ENCODE measurements around the gene HSD11B1. TPM values are rescaled to one million over a fixed set of nuclear protein-coding genes. Genes with fewer than 3 reads are reported as not detected.
A peak's percentile ranks its signal among the peaks of the same experiment; 100 is the strongest.

HSD11B1 gene
- total RNA-seq, 4 donors from 2014 or later, result 26.2 to 88.5 (median 52.0) TPM

DNA sequence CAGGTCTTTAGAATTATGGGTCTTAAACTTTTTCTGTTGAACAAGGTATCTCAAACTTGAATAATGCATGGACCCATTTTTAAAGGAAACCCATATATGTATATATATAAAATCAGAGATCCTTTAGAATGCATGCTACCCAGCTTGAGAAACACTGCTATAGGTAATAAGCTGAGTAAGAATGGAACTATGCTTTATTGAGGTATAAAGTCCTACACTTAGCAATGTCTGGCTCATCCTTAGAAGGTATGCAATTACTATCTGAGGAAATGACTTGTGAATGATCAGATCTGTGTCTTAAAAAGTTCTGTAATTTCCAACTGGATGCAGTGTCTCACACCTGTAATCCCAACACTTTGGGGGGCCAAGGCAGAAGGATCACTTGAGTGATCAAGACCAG lies 62.5 kb downstream of the HSD11B1 start:
- H3K36me3 ChIP-seq, result no peaks in the 10 kb centered on the region
- H3K4me1 ChIP-seq, result peaks cover 18% of the 10 kb centered on the region
- no peak overlapping the region for H3K27ac ChIP-seq
- no peaks in the 10 kb centered on the region for H3K27me3 ChIP-seq
- no peak overlapping the region for H3K4me3 ChIP-seq
- TF ChIP-seq, protein P1, sequence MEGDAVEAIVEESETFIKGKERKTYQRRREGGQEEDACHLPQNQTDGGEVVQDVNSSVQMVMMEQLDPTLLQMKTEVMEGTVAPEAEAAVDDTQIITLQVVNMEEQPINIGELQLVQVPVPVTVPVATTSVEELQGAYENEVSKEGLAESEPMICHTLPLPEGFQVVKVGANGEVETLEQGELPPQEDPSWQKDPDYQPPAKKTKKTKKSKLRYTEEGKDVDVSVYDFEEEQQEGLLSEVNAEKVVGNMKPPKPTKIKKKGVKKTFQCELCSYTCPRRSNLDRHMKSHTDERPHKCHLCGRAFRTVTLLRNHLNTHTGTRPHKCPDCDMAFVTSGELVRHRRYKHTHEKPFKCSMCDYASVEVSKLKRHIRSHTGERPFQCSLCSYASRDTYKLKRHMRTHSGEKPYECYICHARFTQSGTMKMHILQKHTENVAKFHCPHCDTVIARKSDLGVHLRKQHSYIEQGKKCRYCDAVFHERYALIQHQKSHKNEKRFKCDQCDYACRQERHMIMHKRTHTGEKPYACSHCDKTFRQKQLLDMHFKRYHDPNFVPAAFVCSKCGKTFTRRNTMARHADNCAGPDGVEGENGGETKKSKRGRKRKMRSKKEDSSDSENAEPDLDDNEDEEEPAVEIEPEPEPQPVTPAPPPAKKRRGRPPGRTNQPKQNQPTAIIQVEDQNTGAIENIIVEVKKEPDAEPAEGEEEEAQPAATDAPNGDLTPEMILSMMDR (IDR thresholded peaks at IDR 0.05), result no peak
- DNase-seq (ENCODE audit: low spot score in 2 of 2), result no peak
- no peaks in the 10 kb centered on the region for H3K9me3 ChIP-seq

DNA sequence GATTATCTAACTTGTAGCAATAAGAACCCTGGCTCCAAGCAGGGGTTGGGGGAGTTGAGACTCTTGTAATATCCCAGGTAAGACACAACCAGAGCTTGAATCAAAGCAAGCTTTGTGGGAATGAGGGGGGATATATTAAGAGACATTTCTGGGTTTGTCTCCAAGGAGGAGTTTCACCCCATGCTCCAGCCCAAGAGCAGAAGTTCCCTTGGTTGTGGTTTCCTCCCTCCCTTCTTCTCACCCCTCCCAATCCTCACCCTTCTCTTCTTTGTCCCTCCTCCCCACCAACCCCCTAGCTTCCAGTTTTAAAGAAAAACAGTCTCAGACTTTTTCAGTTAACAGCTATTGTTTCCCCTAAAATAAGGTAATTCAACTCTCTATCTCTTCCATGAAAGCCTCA lies 63.1 kb downstream of the HSD11B1 start:
- H3K27ac ChIP-seq, result no peak overlapping the region
- TF ChIP-seq EP300 (IDR thresholded peaks at IDR 0.05) (no peak), POLR2AphosphoS5 (IDR thresholded peaks at IDR 0.05) (no peak), POLR2A (IDR thresholded peaks at IDR 0.05) (no peak)
- TF ChIP-seq, protein P1 (IDR thresholded peaks at IDR 0.05), result no peak

DNA sequence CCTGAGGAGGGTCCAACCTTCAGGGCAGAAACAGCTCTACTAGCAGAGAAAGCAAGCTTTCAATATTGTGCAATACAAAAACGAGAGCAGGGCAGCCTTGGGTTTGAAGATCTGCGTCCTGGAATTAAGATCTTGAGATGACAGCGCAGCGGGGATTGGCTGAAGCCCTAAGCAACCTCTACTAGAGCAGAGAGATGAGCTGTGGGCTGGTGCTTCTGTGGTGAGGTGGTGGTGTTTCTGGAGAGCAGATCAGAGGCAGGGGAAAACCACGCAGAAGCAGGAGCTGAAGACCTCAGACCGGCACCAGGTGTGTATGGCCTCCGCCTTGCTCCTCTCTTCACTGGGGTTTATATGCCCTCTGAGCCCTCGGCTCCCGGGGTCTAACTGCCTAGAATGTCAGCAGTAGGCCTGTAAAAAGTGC lies 63.7 kb downstream of the HSD11B1 start:
- H3K27ac ChIP-seq, result no peak overlapping the region
- no peaks in the 10 kb centered on the region for H3K36me3 ChIP-seq
- DNase-seq (ENCODE audit: low spot score in 2 of 2), result no peak
- TF ChIP-seq POLR2AphosphoS5 (IDR thresholded peaks at IDR 0.05), result no peak
- TF ChIP-seq POLR2A (IDR thresholded peaks at IDR 0.05), result no peak
- TF ChIP-seq EP300 (IDR thresholded peaks at IDR 0.05), result no peak
- TF ChIP-seq, protein P1 (IDR thresholded peaks at IDR 0.05), result no peak
- peak overlapping the region; percentile 21 for H3K4me3 ChIP-seq
- H3K27me3 ChIP-seq, result no peaks in the 10 kb centered on the region
- peaks cover 18% of the 10 kb centered on the region for H3K4me1 ChIP-seq
- no peaks in the 10 kb centered on the region for H3K9me3 ChIP-seq
- 85% methylated on average over 9 of the region's 9 CpGs for WGBS

More for the DNA sequence above, 63.1 kb downstream of the HSD11B1 start:
- H3K9me3 ChIP-seq, result no peaks in the 10 kb centered on the region
- H3K27me3 ChIP-seq, result no peaks in the 10 kb centered on the region
- no peak overlapping the region for H3K4me3 ChIP-seq
- H3K4me1 ChIP-seq, result peaks cover 18% of the 10 kb centered on the region
- no peaks in the 10 kb centered on the region for H3K36me3 ChIP-seq
- no peak for DNase-seq (ENCODE audit: low spot score in 2 of 2)

DNA sequence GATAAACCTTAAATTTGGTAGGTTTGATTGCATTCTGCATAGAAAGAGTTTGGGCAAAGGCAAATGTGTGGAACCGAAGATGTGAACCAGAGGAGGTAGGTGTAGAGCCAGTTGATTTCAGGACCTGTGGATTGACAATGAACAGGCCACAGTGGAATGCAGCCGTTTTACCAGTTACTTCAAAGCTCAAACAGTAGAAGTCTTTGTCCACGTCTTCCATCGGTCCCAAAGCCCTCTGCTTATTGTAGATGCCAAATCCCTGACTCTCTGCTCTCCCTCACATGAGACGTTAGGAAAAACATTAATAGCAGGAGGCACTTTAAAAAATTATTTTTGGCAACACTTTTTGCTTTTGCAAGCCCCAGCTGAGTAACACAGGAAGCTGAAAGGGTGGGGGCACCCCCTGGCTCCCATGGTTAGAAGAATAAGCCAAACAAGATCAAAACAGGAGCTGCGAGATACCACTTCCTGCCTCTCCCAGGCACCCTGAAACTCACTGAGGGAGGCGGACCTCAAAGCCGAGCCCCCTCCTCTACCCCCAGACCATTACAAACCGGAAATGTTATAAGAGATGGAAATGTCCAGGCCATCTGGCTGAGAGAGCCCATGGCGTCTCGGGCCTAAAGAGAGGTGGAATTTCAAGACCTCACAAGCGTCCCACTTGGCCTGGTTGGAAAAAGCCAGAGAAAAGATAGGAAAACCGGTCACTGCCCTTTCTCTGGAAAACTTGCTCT lies 64.7 kb downstream of the HSD11B1 start:
- 13% methylated on average over 13 of the region's 13 CpGs for WGBS
- Histone ChIP-seq H3K27ac (peak overlapping the region; percentile 57), H3K4me3 (peak overlapping the region; percentile 21), H3K4me1 (peaks cover 18% of the 10 kb centered on the region), H3K9me3 (no peaks in the 10 kb centered on the region), H3K27me3 (no peaks in the 10 kb centered on the region), H3K36me3 (no peaks in the 10 kb centered on the region)
- no peak for DNase-seq (ENCODE audit: low spot score in 2 of 2)
- TF ChIP-seq EP300 (IDR thresholded peaks at IDR 0.05), result no peak
- TF ChIP-seq POLR2A (IDR thresholded peaks at IDR 0.05), result no peak

DNA sequence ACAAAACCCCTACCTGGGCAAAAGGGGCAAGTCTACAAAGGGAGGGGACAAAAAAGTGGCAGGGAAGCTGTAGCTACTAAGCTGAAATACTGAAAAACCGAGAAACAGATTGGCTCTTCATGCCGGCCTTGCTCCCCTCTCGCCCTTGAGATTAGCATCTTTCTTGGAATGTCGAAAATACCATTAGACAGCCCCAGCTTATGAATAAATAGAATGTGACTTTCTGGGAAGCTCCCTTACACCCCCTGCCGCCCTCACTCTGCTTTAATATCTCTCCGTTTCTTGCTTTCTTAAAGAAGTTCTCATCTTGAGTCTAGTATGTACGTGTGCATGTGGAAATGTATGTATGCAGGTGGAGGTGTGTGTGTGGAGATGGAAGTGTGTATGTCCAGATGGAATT lies 65.3 kb downstream of the HSD11B1 start:
- Histone ChIP-seq H3K27ac (peak overlapping the region; percentile 57), H3K4me1 (peaks cover 18% of the 10 kb centered on the region), H3K9me3 (no peaks in the 10 kb centered on the region), H3K36me3 (no peaks in the 10 kb centered on the region), H3K4me3 (peak overlapping the region; percentile 21), H3K27me3 (no peaks in the 10 kb centered on the region)
- TF ChIP-seq, protein P1 (IDR thresholded peaks at IDR 0.05), result no peak
- no peak for TF ChIP-seq POLR2AphosphoS5 (IDR thresholded peaks at IDR 0.05)
- no peak for TF ChIP-seq POLR2A (IDR thresholded peaks at IDR 0.05)
- no peak for TF ChIP-seq EP300 (IDR thresholded peaks at IDR 0.05)
- WGBS, result 56% methylated on average over 7 of the region's 7 CpGs
- no peak for DNase-seq (ENCODE audit: low spot score in 2 of 2)
